ENCODE data around the gene FGF2.
"Not testable (repeated sequence)": the region's sequence is repeated elsewhere in the genome, so short reads cannot be mapped to it uniquely, and the experiment has no call there.

Gene FGF2

GRCh38 chr4:122815248-122815647, 11.4 kb upstream of the FGF2 start:
- DNase-seq: no peak

GRCh38 chr4:122816476-122816875, 10.2 kb upstream of the FGF2 start:
- DNase-seq: no peak

- no peak for DNase-seq
Observed at GRCh38 chr4:122819708-122820449, 6.8 kb upstream of the FGF2 start.

DNA sequence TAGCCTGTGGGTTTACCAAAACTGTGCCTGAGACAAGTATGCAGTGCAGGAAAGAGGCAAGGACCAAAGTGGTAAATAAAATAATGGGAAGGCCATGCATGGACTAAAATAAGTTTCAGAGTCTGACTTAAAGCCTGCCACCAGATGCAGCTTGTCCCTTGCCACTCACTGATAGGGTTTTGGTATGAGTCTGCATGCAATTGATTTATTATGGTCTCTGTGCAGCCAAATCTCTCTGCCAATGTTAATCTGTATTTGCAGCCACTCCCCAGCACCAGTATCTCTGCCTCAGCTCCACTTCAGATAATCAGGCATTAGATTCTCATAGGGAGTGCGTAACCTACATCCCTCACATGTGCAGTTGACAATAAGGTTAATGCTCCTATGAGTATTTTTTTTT, 5.5 kb upstream of the FGF2 start:
- DNase-seq: no peak

DNA sequence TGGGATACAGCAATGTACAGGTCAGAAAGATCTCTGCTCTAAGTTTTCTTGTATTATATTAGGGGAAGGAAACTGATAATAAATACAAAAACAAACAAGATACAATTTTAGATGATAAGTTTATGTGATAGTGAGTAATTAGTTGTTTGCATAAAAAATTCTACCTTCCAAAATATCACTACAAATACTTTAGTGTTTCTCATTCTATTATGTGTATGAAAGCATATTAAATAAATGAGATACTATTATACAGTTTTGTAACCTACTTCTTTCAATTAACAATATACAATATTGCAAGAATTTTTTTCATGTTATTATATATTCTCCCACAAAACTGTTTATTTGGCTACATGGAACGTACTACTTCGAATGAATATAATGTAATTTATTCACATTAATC, 4.2 kb upstream of the FGF2 start:
- no peak for DNase-seq

- DNase-seq: no peak
Observed at GRCh38 chr4:122823476-122823875, 3.2 kb upstream of the FGF2 start.

- DNase-seq: no peak
Observed at GRCh38 chr4:122824616-122825015, 2.0 kb upstream of the FGF2 start.

- DNase-seq: no peak
Observed at GRCh38 chr4:122826079-122826527, 528 bp upstream of the FGF2 start.

DNA sequence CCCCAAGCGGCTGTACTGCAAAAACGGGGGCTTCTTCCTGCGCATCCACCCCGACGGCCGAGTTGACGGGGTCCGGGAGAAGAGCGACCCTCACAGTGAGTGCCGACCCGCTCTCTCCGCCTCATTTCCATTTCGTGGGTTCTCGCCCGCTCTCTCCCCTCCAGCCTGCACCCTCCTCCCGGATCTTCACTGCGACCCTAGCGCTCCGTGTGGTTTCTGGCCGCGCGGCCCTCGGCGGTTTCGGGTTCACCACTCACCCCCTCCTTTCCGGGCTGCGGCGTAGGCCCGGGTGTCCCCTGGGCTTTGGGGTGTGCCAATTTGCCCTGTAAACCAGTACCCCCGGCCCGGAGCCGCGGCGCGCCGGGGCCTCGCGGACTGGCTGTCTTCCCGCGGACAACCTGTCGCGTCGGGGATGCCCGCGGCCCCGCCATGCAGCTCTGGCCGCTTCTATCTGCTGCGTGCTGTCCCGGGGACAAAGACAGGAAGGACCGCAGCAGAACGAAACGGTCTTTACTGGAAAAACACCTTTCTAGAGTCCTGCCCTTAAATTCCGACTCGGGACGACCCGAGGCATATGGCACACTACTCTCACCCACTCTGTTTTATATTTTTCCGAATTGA, 737 bp downstream of the FGF2 start:
- DNase-seq: no peak

GRCh38 chr4:122827879-122828601, 1.4 kb downstream of the FGF2 start:
- DNase-seq: peak; percentile 10

- no peak for DNase-seq
Observed at GRCh38 chr4:122830426-122831095, 3.9 kb downstream of the FGF2 start.

GRCh38 chr4:122831515-122832196, 5.0 kb downstream of the FGF2 start:
- DNase-seq: no peak

DNA sequence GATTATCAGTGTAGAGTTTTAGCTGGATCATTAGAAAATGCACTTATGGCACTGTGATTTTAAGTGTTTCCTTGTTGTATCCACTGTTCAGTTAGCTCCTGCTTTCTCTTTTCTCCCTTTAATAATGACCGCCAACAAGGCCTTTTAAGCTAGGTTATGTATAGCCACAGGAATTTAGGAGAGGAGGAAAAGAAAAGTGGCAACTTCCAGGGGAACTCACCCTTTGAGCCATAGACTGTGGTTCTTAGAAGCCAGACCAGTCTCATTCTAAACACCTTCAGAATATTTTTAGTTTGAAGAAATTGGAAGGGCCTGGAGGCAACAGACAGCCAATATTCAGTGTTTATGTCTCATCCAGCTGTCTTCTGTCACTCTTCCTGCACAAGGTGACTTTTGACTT, 6.1 kb downstream of the FGF2 start:
- DNase-seq: no peak

GRCh38 chr4:122833999-122834398, 7.4 kb downstream of the FGF2 start:
- no peak for DNase-seq

DNA sequence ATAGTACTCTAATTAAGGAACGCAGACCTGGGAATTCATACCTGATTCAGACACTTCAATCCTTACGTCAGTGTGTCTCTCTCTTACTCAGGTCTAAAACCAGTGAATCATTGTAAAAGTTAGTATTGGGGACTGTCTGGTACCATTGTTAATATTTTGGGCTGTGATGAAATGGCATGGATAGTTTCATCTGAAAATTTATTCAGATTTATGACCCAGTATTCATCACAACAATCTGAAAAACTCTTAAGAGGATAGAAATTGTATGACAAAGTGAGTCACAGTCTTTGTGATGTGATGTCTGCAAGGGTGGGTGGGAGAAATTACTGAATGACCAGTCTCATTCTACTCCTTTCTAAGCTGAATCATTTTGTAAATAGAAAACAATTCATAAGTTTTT, 10.3 kb downstream of the FGF2 start:
- DNase-seq: no peak

DNA sequence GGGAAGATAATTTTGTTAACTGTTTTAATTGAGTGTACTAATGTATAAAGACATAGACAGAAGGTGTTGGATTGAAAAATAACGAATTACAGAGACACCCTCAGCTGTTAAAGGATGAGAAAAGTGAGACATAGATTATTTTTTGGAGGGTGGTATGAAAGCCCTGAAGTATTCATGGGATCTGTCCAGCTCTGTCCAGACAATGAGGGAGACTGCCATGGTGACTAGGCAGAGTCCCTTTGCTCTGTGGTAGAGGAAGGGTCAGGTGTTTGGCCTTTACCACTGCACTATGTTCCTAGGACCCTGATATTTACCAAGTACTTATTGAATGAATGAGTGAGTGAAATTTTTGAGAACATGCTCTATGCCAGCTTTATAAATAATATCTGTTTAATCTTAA, 11.4 kb downstream of the FGF2 start:
- no peak for DNase-seq

DNA sequence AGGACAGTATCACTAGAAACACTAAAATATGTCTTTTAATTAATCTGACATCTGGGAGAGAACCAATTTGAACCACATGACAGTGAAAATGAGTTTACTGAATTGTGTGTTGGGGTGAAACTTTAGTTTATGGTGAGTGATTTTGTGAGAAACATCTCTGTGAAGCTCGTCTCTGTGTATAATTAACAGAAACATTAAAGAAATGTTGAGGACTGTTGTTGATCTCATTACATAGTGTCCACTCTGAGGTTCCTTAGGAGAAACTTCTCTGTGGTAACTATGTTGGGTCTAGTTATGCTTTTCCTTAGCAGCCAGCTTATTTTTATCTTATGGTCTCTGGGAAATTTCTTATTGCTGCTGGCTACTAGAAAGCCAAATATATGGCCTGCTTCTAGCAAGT, 15.8 kb downstream of the FGF2 start:
- no peak for DNase-seq

- DNase-seq: no peak
Observed at GRCh38 chr4:122842984-122843531, 16.4 kb downstream of the FGF2 start.

GRCh38 chr4:122844391-122844790, 17.8 kb downstream of the FGF2 start:
- not testable (repeated sequence) for DNase-seq

- DNase-seq: no peak
Observed at GRCh38 chr4:122845066-122845465, 18.4 kb downstream of the FGF2 start.

DNA sequence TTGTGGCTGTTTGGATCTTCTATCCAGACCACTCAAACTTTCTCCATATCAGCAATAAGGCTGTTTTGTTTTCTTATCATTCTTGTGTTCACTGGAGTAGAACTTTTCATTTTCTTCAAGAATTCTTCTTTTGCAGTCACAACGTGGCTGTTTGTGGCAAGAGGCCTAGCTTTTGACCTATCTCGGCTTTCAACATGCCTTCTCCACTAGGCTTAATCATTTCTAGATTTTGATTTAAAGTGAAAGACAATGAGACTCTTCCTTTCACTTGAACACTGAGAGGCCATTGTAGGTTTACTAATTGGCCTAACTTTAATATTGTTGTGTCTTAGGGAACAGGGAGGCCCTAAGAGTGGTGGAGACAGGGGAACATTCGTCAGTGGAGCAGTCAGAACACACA, 19.1 kb downstream of the FGF2 start:
- DNase-seq: no peak

DNA sequence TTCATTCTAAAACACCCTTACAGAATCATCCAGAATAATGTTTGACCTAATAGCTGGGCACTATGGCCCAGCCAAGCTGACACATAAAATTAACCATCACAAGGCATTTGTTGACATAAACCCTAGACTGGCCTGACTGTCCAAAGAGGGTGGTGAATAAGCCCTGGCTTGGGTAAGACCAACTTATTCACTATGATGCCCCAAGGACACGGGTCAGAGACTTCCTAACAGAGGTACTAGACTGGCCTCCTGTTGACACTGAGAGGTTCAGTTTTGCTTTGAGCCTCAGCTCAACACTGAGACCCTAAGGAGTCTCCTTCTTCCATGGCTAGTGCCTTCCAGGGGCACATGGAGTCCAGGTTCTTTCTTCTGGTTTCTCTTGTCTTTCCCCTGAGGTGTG, 21.3 kb downstream of the FGF2 start:
- no peak for DNase-seq

DNA sequence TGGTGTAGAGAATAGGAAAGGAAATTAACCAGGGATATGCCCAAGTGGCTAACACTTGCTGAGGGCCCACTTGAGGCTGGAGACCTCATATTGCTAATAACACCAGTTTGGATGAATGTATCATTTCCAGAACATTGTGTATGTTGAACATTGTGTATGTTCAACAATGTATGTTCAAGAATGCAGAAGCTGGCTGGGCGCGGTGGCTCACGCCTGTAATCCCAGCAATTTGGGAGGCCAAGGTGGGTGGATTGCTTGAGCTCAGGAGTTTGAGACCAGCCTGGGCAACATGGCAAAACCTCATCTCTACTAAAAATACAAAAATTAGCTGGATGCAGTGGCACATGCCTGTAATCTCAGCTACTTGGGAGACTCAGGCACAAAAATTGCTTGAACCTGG, 23.2 kb downstream of the FGF2 start:
- DNase-seq: not testable (repeated sequence)

All from NCI-H1417 treated with DMSO at 0.1 percent for 48 hours (cell line).